ENCODE data around the gene OR2AT4. TPM values are rescaled to one million over a fixed set of nuclear protein-coding genes. Genes with fewer than 3 reads are reported as not detected.
"Not testable (repeated sequence)": the region's sequence is repeated elsewhere in the genome, so short reads cannot be mapped to it uniquely, and the experiment has no call there.

OR2AT4 gene
- total RNA-seq, 2 experiments from 2014 or later: not detected

DNA sequence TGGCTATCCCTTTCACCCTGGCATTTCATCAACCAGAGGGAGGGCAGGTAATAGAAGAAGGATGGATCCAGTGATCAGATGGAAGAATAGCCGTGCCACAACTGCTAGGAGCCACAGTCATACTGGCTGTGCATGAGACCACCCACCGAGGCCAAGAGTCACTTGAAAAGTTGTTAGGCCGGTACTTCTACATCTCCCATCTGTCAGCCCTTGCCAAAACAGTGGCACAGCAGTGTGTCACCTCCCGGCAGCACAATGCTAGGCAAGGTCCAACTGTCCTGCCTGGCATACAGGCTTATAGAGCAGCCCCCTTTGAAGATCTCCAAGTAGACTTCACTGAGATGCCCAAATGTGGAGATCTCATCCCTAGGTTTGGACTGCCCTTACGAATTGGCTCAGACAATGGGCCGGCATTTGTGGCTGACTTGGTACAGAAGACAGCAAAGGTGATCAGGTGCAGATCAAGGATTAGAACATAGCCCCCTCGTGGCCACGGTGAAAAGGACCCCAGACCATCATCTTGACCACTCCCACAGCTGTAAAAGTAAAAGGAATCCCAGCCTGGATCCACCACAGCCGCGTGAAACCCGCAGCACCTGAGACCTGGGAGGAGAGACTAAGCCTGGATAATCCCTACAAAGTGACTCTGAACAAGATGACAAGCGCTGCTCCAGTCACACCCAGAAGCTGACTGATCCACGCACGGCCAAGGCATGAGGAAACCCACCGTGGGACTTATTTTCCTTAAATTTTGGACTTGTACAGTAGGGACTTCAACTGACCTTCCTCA lies 52.1 kb downstream of the OR2AT4 start:
- H3K9me3 Mint-ChIP-seq, POLR2A ChIA-PET: not testable (repeated sequence)

DNA sequence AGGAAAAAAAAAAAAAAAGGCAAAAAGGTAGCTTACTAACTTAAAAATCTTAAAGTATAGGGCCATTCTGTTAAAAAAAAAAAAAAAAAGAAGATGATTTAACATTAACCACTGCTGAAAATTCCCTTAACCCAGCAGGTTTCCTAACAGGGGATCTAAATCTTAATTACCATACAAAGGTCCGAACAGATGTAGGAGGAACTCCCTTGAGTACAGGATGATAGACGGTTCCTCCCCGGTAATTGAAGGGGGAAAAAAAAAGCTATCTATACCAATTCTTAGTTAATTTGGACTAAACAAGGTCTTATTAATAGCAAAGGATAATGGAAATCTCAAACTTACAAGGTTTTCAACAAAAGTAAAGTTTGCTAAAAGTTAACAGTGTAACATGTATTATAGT lies 54.9 kb downstream of the OR2AT4 start:
- H3K9me3 Mint-ChIP-seq; DNase-seq; H3K4me1 Mint-ChIP-seq; ATAC-seq (ENCODE audit: low read depth); H3K36me3 Mint-ChIP-seq; POLR2A ChIA-PET; H3K4me3 Mint-ChIP-seq; H3K27ac Mint-ChIP-seq: not testable (repeated sequence)
- peaks cover 17% of the 10 kb centered on the region for H3K27me3 Mint-ChIP-seq

More for the DNA sequence above, 52.1 kb downstream of the OR2AT4 start:
- not testable (repeated sequence) for DNase-seq; ATAC-seq (ENCODE audit: low read depth); H3K4me1 Mint-ChIP-seq; H3K36me3 Mint-ChIP-seq; H3K27ac Mint-ChIP-seq; H3K4me3 Mint-ChIP-seq
- H3K27me3 Mint-ChIP-seq: peaks cover 23% of the 10 kb centered on the region

DNA sequence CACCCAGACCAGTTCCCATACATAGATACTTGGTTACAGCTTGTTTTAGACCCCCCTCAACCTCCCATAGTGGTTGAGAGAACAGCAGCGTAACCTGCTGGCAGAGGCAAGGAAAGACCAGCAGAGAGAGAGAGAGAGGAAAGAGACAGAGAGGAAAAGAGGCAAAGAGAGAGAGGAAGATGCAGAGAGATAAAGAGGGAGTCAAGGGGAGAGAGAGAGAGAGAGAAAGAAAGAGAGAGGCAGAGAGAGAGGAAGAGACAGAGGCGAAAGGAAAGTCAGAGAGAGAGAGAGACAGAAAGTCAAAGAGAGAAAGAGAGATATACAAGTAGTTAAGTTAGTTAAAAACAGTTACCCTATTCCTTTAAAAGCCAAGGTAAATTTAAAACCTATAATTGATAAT lies 55.4 kb downstream of the OR2AT4 start:
- H3K4me3 Mint-ChIP-seq: no peak overlapping the region
- H3K27me3 Mint-ChIP-seq: peaks cover 17% of the 10 kb centered on the region
- H3K4me1 Mint-ChIP-seq: no peaks in the 10 kb centered on the region
- no peak for ATAC-seq (ENCODE audit: low read depth)
- no peak overlapping the region for H3K27ac Mint-ChIP-seq
- POLR2A ChIA-PET: no interaction called here
- peaks cover 2% of the 10 kb centered on the region for H3K9me3 Mint-ChIP-seq
- no peak for DNase-seq
- H3K36me3 Mint-ChIP-seq: peaks cover 2% of the 10 kb centered on the region

DNA sequence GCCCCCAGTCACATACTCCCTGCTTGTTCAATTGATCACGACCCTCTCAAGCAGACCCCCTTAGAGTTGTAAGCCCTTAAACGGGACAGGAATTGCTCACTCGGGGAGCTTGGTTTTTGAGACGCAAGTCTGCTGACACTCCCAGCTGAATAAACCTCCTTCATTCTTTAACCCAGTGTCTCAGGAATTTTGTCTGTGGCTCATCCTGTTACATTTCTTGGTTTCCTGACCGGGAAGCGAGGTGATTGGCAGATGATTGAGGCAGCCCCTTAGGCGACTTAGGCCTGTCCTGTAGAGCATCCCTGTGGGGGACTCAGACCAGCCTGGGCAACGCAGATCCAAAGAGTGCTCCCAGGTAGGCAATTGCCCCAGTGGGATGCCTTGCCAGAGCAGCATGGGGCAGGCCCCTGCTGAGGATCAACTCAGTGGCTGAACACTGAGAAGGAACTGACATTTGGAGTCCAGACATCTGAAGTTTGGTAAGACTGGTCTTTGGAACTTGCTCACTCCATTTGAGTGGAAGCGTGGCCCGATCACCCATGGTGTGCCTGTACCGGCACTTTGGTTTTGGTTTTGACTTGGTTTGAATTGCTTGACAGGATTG lies 56.4 kb downstream of the OR2AT4 start:
- Mint-ChIP-seq H3K27ac (no peak overlapping the region), H3K4me3 (no peak overlapping the region), H3K4me1 (no peaks in the 10 kb centered on the region), H3K9me3 (peaks cover 2% of the 10 kb centered on the region), H3K36me3 (peaks cover 2% of the 10 kb centered on the region), H3K27me3 (peaks cover 17% of the 10 kb centered on the region)
- no peak for ATAC-seq (ENCODE audit: low read depth)
- POLR2A ChIA-PET: no interaction called here
- DNase-seq: no peak

DNA sequence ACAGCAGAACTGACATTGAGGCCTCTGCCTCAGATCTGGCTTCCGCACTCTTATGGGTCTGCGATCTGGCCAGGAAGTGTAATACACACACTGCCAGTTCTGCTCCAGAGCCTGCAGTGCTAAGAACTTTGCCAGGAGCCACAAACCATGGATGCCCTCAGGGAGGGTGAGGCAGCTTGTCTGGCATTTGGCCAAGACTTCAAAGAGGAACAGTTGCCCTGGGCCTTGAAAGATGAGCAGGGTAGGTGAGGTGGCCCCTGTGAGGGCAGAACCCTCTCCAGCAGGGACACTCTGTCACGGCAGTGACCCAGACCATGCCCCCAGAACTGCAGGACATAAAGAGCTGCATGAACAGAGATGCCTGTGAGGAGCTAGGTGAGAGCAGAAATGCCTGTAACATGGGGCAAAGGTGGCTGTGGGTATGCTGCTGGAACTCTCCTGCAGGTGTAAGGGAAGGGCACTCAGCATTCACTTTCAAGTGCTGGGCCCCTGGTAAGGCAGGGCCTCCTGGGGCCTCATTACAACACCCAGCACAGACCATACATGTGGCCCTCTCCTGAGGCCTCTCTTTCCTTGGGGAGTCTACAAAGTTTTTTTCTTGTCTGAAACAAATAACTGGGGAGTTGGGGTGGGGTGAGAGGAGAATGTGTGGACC lies 60.6 kb downstream of the OR2AT4 start:
- Mint-ChIP-seq H3K36me3 (peaks cover 2% of the 10 kb centered on the region), H3K4me3 (no peak overlapping the region), H3K4me1 (peaks cover 3% of the 10 kb centered on the region), H3K27ac (no peak overlapping the region), H3K9me3 (peaks cover 2% of the 10 kb centered on the region), H3K27me3 (no peaks in the 10 kb centered on the region)
- no peak for ATAC-seq (ENCODE audit: low read depth)
- no peak for DNase-seq
- POLR2A ChIA-PET: no interaction called here

DNA sequence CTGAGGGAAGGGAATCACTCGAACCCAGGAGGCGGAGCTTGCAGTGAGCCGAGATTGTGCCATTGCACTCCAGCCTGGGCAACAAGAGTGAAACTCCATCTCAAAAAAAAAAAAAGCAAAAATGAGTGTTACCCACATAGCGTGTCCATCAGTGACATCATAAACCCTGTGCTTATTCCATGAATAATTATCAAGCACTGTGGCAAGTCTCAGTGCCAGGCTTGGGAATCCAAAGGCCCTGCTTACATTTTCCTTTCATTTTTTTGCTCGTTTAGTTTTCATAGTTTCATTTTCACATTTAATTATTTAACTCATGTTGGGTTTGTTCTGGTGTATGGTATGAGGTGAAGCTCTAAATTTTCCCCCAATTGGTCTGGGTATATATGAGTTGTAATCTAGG lies 61.4 kb downstream of the OR2AT4 start:
- no peak for ATAC-seq (ENCODE audit: low read depth)
- Mint-ChIP-seq H3K4me1 (peaks cover 4% of the 10 kb centered on the region), H3K27ac (no peak overlapping the region), H3K36me3 (no peaks in the 10 kb centered on the region), H3K4me3 (no peak overlapping the region), H3K9me3 (no peaks in the 10 kb centered on the region), H3K27me3 (no peaks in the 10 kb centered on the region)
- DNase-seq: no peak
- POLR2A ChIA-PET: no interaction called here

DNA sequence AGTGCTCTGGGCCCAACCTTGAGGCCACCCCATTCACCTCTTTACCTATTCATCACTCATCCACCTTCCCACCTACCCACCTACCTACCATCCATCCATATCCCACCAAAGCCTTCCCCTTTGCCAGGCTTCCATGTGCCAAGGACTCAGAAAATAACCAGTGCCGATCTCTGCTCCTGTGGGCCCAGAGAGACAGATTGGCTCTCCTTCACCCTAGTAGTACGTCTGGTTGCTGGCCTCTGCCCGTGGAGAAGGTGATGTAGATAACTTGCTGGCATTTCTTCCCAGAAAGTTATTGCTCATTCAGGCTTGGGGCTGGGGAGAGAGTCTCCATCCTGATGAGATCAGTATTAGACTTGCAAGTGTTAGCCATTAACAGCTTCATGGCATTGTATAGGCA lies 62.8 kb downstream of the OR2AT4 start:
- H3K4me1 Mint-ChIP-seq: peaks cover 4% of the 10 kb centered on the region
- no peak overlapping the region for H3K27ac Mint-ChIP-seq
- DNase-seq: no peak
- POLR2A ChIA-PET: no interaction called here
- H3K36me3 Mint-ChIP-seq: no peaks in the 10 kb centered on the region
- H3K27me3 Mint-ChIP-seq: no peaks in the 10 kb centered on the region
- no peak for ATAC-seq (ENCODE audit: low read depth)
- H3K4me3 Mint-ChIP-seq: no peak overlapping the region
- H3K9me3 Mint-ChIP-seq: no peaks in the 10 kb centered on the region

DNA sequence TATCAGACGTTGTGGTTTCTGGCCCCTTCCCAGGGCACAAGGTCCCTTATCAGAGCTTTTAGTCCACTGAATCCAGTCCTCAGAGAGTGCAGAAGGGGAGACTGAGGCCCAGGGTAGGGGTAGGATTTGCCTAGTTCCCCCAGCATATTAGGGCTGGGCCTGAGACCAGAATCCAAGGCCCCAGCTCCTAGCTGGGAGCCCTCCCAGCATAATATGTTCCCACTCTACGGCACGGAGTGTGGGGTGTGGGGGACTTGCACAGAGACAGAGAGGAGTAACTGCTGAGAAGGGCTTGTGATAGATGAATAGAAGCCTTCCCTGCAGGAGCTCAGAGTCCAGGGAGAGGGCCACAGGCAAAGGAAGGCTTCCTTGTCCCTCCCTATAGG lies 64.1 kb downstream of the OR2AT4 start:
- DNase-seq (no peak), ATAC-seq (ENCODE audit: low read depth) (no peak)
- Mint-ChIP-seq H3K9me3 (no peaks in the 10 kb centered on the region), H3K4me3 (no peak overlapping the region), H3K4me1 (peaks cover 4% of the 10 kb centered on the region), H3K27me3 (no peaks in the 10 kb centered on the region), H3K36me3 (no peaks in the 10 kb centered on the region), H3K27ac (no peak overlapping the region)
- POLR2A ChIA-PET: interaction anchor here (1.3 kb wide), 1 partner anchor 44 kb away, joined by 4 read pairs; the partner anchor contains the start of gene NEU3

DNA sequence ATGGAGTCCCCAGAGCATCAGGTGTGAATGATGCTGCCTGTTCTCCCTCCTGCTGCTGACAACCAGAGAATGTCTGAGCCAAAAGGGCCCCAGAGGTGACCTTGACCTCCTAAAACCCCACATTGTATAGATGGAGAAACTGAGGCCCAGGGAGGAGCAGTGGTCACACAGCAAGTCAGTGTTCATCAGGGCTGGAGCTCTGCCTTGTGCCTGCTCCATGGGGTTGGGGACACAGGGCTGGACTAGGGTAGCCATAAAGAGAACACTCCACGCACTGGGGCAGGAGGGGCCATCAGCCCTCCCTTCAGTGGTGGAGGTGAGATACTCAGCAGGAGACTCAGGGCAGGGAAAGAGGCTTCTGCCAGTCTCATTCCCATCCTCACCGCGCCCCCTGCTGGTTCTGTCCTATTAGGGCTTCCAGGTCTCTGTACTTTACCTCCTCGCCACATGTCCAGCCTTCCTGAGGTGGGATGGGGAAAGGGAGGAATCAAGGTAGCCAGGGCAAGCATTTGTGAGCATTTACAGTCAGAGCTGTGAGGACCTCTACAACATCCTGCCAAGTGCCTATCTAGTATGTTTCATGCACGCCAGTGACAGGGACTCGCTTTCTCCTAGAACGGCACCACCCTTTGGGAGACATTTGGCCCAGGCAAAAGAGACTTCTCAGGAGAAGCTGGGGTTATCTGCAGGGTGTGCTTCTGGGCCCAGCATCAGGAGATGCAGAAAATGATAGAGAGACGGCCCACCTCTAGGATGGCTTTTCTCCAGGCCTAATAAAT lies 64.7 kb downstream of the OR2AT4 start:
- H3K27me3 Mint-ChIP-seq: no peaks in the 10 kb centered on the region
- peaks cover 4% of the 10 kb centered on the region for H3K4me1 Mint-ChIP-seq

More for the DNA sequence above, 64.7 kb downstream of the OR2AT4 start:
- Mint-ChIP-seq H3K27ac (no peak overlapping the region), H3K36me3 (no peaks in the 10 kb centered on the region), H3K4me3 (no peak overlapping the region), H3K9me3 (no peaks in the 10 kb centered on the region)
- ATAC-seq (ENCODE audit: low read depth) (peak; percentile 45), DNase-seq (peak; percentile 72)
- POLR2A ChIA-PET: interaction anchor here (1.3 kb wide), 1 partner anchor 43 kb away, joined by 4 read pairs; the partner anchor contains the start of gene NEU3

Other genes starting within 250 kb of the OR2AT4 start
- gene XRRA1, start 147.8 kb downstream of the OR2AT4 start, total RNA-seq: 10 to 100 TPM; 36.0 to 42.9 TPM
- 100 to 1,000 TPM; 112 to 114 TPM for gene SPCS2, start 147.6 kb downstream of the OR2AT4 start, total RNA-seq
- 10 to 100 TPM; 13.6 to 17.3 TPM for gene NEU3, start 107.9 kb downstream of the OR2AT4 start, total RNA-seq
- gene SLCO2B1, start 54.2 kb upstream of the OR2AT4 start, total RNA-seq: 1 to 10 TPM; 1.1 to 2.6 TPM
- gene TPBGL, start 143.9 kb upstream of the OR2AT4 start, total RNA-seq: under 1 TPM; 0.14 to 0.28 TPM